Measurements from ENCODE around the gene NFASC. TPM values are rescaled to one million over a fixed set of nuclear protein-coding genes. Genes with fewer than 3 reads are reported as not detected.

Gene NFASC
- total RNA-seq, 1 experiment from 2014 or later, result 1.6 TPM

DNA sequence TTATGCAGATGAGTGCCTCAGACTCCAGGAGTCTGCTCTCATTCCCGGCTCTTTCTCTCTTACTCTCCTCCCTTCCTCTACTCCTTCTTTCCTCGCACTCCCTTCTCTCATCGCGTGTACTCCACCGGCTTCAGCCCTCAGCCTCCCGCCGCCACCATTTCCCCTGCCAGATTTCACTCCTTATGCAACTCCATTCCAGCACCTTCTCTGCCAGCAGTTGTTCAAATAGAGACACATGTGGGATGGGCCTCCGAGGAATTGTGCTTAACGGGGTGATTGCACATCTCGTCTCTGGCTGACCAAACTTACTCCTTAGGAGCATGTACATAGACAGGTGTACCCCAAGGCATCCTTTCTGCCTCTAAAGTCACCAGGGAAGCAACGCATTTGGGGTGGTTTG is 174.5 kb downstream of the NFASC start:
- DNase-seq, result no peak
- Histone ChIP-seq H3K27me3 (ENCODE audit: low read length) (peaks cover 99% of the 10 kb centered on the region), H3K9me3 (ENCODE audit: low read length) (no peaks in the 10 kb centered on the region), H3K79me2 (ENCODE audit: low read length) (no peaks in the 10 kb centered on the region), H4K20me1 (ENCODE audit: low read length) (no peaks in the 10 kb centered on the region), H3K36me3 (ENCODE audit: low read depth, low read length) (no peaks in the 10 kb centered on the region), H3K9ac (ENCODE audit: low read length) (no peak overlapping the region), H3K4me3 (ENCODE audit: low read length) (no peak overlapping the region), H3K27ac (ENCODE audit: low read length) (no peak overlapping the region), H3F3A (ENCODE audit: low read length, unreplicated experiment) (no peaks in the 10 kb centered on the region), H3K4me2 (ENCODE audit: low read length) (no peak overlapping the region), H3K9me2 (replicated peaks; ENCODE audit: low read length) (no peaks in the 10 kb centered on the region), H3K4me1 (ENCODE audit: insufficient read depth, low read length) (no peaks in the 10 kb centered on the region), H2AFZ (ENCODE audit: low read length) (no peak overlapping the region)
- TF ChIP-seq EZH2phosphoT487 (IDR thresholded peaks at IDR 0.05; ENCODE audit: borderline replicate concordance, low read length), result no peak
- ATAC-seq, result no peak
- BruUV-seq (replicated peaks), result no TSS peak
- ChIA-PET CTCF (no interaction called here), POLR2A (ENCODE audit: unreplicated experiment) (no interaction called here)
- intact Hi-C loops (cut with micrococcal nuclease), result no loop called here

DNA sequence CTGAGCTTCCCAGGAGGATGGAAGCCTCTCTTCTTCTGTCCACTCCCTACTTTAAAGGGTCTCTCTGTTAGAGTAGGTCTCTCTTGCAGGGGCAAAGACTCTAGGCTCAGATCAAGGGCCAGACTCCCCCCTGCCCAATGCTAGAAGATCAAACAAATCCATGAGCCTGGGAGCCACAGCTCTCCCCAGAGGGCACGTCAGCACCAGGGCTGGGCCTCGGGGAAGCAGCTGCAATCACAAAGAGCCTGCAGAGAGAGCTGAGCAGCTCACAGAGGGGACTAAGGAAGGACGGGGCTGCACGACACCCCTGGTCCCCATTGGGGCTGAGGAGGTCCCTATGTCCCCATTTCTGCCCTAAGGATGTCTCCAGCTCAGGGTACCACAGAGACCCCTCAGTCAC is 176.2 kb downstream of the NFASC start:
- no peaks in the 10 kb centered on the region for H4K20me1 ChIP-seq (ENCODE audit: low read length)
- H3F3A ChIP-seq (ENCODE audit: low read length, unreplicated experiment), result no peaks in the 10 kb centered on the region
- intact Hi-C loops (cut with micrococcal nuclease), result no loop called here
- H3K4me3 ChIP-seq (ENCODE audit: low read length), result no peak overlapping the region
- ChIA-PET POLR2A (ENCODE audit: unreplicated experiment) (no interaction called here), CTCF (interaction anchor here (0.7 kb wide), 1 partner anchor 15 kb away, joined by 4 read pairs; no protein-coding TSS in a partner anchor)
- no peak for TF ChIP-seq EZH2phosphoT487 (IDR thresholded peaks at IDR 0.05; ENCODE audit: borderline replicate concordance, low read length)
- TF ChIP-seq EZH2 (IDR thresholded peaks at IDR 0.05; ENCODE audit: low read length, unreplicated experiment), result no peak
- TF ChIP-seq, protein P1, sequence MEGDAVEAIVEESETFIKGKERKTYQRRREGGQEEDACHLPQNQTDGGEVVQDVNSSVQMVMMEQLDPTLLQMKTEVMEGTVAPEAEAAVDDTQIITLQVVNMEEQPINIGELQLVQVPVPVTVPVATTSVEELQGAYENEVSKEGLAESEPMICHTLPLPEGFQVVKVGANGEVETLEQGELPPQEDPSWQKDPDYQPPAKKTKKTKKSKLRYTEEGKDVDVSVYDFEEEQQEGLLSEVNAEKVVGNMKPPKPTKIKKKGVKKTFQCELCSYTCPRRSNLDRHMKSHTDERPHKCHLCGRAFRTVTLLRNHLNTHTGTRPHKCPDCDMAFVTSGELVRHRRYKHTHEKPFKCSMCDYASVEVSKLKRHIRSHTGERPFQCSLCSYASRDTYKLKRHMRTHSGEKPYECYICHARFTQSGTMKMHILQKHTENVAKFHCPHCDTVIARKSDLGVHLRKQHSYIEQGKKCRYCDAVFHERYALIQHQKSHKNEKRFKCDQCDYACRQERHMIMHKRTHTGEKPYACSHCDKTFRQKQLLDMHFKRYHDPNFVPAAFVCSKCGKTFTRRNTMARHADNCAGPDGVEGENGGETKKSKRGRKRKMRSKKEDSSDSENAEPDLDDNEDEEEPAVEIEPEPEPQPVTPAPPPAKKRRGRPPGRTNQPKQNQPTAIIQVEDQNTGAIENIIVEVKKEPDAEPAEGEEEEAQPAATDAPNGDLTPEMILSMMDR (conservative IDR thresholded peaks at IDR 0.05; ENCODE audit: low read depth, low read length), result no peak
- no peak for DNase-seq
- no peak overlapping the region for H2AFZ ChIP-seq (ENCODE audit: low read length)
- no peak for ATAC-seq
- no peak overlapping the region for H3K4me2 ChIP-seq (ENCODE audit: low read length)
- no peaks in the 10 kb centered on the region for H3K9me3 ChIP-seq (ENCODE audit: low read length)
- H3K79me2 ChIP-seq (ENCODE audit: low read length), result no peaks in the 10 kb centered on the region
- no peak overlapping the region for H3K27ac ChIP-seq (ENCODE audit: low read length)
- no peaks in the 10 kb centered on the region for H3K36me3 ChIP-seq (ENCODE audit: low read depth, low read length)
- H3K9ac ChIP-seq (ENCODE audit: low read length), result no peak overlapping the region
- H3K27me3 ChIP-seq (ENCODE audit: low read length), result peaks cover 99% of the 10 kb centered on the region
- H3K4me1 ChIP-seq (ENCODE audit: insufficient read depth, low read length), result no peaks in the 10 kb centered on the region
- no peaks in the 10 kb centered on the region for H3K9me2 ChIP-seq (replicated peaks; ENCODE audit: low read length)
- no TSS peak for BruUV-seq (replicated peaks)

DNA sequence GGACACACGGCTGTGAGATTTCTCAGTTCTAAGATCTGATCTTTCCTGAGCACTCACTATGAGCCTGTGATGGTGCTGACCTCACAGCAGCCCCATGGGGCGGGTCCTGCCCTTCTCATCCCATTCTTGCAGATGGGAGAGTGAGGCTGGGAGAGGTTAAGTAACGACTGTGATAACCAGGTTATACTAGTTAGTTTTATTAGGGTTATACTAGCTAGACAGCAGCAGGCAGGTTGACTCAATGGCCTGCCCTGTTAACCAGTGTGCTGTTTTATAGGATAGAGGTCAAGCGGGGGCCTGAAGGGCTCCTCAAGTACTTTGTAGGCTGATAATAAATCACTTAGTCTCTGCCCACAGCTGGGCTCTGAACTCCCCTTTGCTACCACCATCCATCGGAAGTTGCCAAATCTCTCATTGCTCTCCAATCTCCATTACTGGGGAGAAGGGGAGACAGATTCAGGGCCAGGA is 177.1 kb downstream of the NFASC start:
- Histone ChIP-seq H3K4me3 (ENCODE audit: low read length) (no peak overlapping the region), H3K79me2 (ENCODE audit: low read length) (no peaks in the 10 kb centered on the region), H3K4me2 (ENCODE audit: low read length) (no peak overlapping the region), H3K36me3 (ENCODE audit: low read depth, low read length) (no peaks in the 10 kb centered on the region), H3K27ac (ENCODE audit: low read length) (no peak overlapping the region), H3K27me3 (ENCODE audit: low read length) (peaks cover 99% of the 10 kb centered on the region), H3K9me2 (replicated peaks; ENCODE audit: low read length) (no peaks in the 10 kb centered on the region), H4K20me1 (ENCODE audit: low read length) (no peaks in the 10 kb centered on the region), H3K9me3 (ENCODE audit: low read length) (no peaks in the 10 kb centered on the region), H3F3A (ENCODE audit: low read length, unreplicated experiment) (no peaks in the 10 kb centered on the region), H2AFZ (ENCODE audit: low read length) (no peak overlapping the region), H3K9ac (ENCODE audit: low read length) (no peak overlapping the region), H3K4me1 (ENCODE audit: insufficient read depth, low read length) (no peaks in the 10 kb centered on the region)
- POLR2A ChIA-PET (ENCODE audit: unreplicated experiment), result no interaction called here
- TF ChIP-seq EZH2phosphoT487 (IDR thresholded peaks at IDR 0.05; ENCODE audit: borderline replicate concordance, low read length) (no peak), EZH2 (IDR thresholded peaks at IDR 0.05; ENCODE audit: low read length, unreplicated experiment) (no peak)
- TF ChIP-seq, protein P1 (conservative IDR thresholded peaks at IDR 0.05; ENCODE audit: low read depth, low read length), result no peak
- ATAC-seq, result no peak
- CTCF ChIA-PET, result interaction anchor here (1.5 kb wide), 1 partner anchor 14 kb away, joined by 6 read pairs; no protein-coding TSS in a partner anchor
- BruUV-seq (replicated peaks), result no TSS peak
- intact Hi-C loops (cut with micrococcal nuclease), result no loop called here
- DNase-seq, result no peak
